ENCODE results near the gene CLCN5.

CLCN5 gene

DNA sequence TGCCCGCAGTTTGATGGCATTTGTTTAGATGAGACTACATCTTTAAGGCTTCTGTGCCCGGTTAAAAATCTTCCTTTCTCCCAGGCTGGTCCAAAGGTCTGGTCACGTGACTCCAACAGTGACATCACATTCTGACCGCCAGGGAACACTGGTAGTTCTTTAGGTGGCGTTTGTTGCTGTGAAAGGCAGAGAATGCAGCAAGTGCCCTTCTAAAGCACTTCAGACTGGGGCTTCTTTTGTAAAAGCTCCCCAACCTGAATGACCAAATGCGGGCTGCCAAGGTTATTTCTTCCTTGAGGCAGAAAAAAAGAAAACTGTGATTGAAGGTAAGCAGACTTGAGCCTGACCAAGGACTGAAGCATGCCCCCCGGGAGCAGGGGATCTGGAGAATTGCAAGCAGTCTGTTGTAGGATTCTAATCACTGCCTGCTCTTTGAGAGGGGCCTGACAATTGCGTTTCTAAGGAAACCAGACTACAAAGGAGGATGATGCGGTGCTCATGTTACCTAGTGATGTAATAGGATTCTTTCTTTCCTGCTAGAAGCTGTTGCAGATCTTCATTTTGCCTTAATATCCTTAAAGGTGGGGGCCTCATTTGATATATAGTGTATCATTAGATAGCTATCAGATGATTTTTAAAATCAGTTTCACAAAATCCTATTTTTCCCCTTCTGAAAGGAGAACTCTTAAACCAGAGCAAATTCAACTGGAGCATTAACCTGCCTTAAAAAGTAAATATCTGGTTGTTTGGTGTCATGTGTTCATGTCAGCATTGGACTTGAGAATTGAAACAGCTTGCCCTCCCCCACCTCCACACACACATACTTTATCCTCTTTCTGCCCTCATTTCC, 145.3 kb downstream of the CLCN5 start:
- WGBS (ENCODE audit: extremely low coverage, insufficient coverage, low lambda C conversion rate): no CpG with 5 or more reads among the region's 9 CpGs
- no peak overlapping the region for H3K4me3 ChIP-seq (ENCODE audit: low read length)
- H2BK5ac ChIP-seq (ENCODE audit: low read length): no peak overlapping the region
- no peaks in the 10 kb centered on the region for H3K27me3 ChIP-seq (ENCODE audit: insufficient read depth, low read length, poor library complexity)
- no peak overlapping the region for H3K56ac ChIP-seq (ENCODE audit: low read length)
- no peak overlapping the region for H2AK5ac ChIP-seq (ENCODE audit: low read length)
- peak; percentile 94 for DNase-seq
- no peak overlapping the region for H3K18ac ChIP-seq (ENCODE audit: low read length)
- no peak overlapping the region for H4K8ac ChIP-seq (ENCODE audit: low read depth, low read length)
- H2BK15ac ChIP-seq (replicated peaks; ENCODE audit: low read depth): no peak overlapping the region
- no peak overlapping the region for H3K9ac ChIP-seq (ENCODE audit: low read length)
- H3K79me1 ChIP-seq (ENCODE audit: low read length): no peaks in the 10 kb centered on the region
- H3K23ac ChIP-seq (ENCODE audit: low read length): no peak overlapping the region
- no peak overlapping the region for H3K4me2 ChIP-seq (ENCODE audit: low read length)
- H3K36me3 ChIP-seq (ENCODE audit: control insufficient read depth, insufficient read depth, low read length): no peaks in the 10 kb centered on the region
- H3K4me1 ChIP-seq (ENCODE audit: control insufficient read depth, low read depth, low read length): no peaks in the 10 kb centered on the region
- H3K79me2 ChIP-seq (ENCODE audit: control insufficient read depth, insufficient read depth, low read length): no peaks in the 10 kb centered on the region
- no peak overlapping the region for H3K4ac ChIP-seq (ENCODE audit: low read depth, low read length)
- H4K5ac ChIP-seq (ENCODE audit: low read length): no peak overlapping the region
- peak overlapping the region; percentile 62 for H3K27ac ChIP-seq (ENCODE audit: low read depth, low read length)
- no peak overlapping the region for H2BK120ac ChIP-seq (ENCODE audit: low read depth, low read length)

DNA sequence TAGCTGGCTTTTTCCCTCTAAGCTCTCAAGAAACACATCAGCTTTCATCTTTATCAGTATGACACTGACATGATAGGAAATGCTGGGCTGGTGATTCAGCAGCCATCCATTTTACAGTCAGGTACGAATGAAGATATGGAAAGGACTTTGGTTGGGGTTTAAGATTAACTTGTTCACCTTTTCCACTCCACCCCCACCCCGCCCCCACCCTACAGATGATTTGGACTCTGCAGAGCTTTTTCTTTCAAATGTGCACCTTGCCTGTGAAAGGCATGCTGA, 145.8 kb downstream of the CLCN5 start:
- no peaks in the 10 kb centered on the region for H3K4me1 ChIP-seq (ENCODE audit: control insufficient read depth, low read depth, low read length)
- H3K4ac ChIP-seq (ENCODE audit: low read depth, low read length): no peak overlapping the region
- no peak overlapping the region for H3K4me2 ChIP-seq (ENCODE audit: low read length)
- H2BK120ac ChIP-seq (ENCODE audit: low read depth, low read length): no peak overlapping the region
- H2BK15ac ChIP-seq (replicated peaks; ENCODE audit: low read depth): no peak overlapping the region
- H3K4me3 ChIP-seq (ENCODE audit: low read length): no peak overlapping the region
- H3K56ac ChIP-seq (ENCODE audit: low read length): no peak overlapping the region
- H3K18ac ChIP-seq (ENCODE audit: low read length): no peak overlapping the region
- H3K36me3 ChIP-seq (ENCODE audit: control insufficient read depth, insufficient read depth, low read length): no peaks in the 10 kb centered on the region
- H3K79me2 ChIP-seq (ENCODE audit: control insufficient read depth, insufficient read depth, low read length): no peaks in the 10 kb centered on the region
- no peak overlapping the region for H3K27ac ChIP-seq (ENCODE audit: low read depth, low read length)
- no peak overlapping the region for H3K9ac ChIP-seq (ENCODE audit: low read length)
- H2AK5ac ChIP-seq (ENCODE audit: low read length): no peak overlapping the region
- WGBS (ENCODE audit: extremely low coverage, insufficient coverage, low lambda C conversion rate): no CpG with 5 or more reads among the region's 2 CpGs
- no peak for DNase-seq
- no peak overlapping the region for H4K5ac ChIP-seq (ENCODE audit: low read length)
- H3K23ac ChIP-seq (ENCODE audit: low read length): no peak overlapping the region
- no peaks in the 10 kb centered on the region for H3K79me1 ChIP-seq (ENCODE audit: low read length)
- no peak overlapping the region for H2BK5ac ChIP-seq (ENCODE audit: low read length)
- no peak overlapping the region for H4K8ac ChIP-seq (ENCODE audit: low read depth, low read length)
- H3K27me3 ChIP-seq (ENCODE audit: insufficient read depth, low read length, poor library complexity): no peaks in the 10 kb centered on the region

- H2BK120ac ChIP-seq (ENCODE audit: low read depth, low read length): no peak overlapping the region
- H3K36me3 ChIP-seq (ENCODE audit: control insufficient read depth, insufficient read depth, low read length): no peaks in the 10 kb centered on the region
- no peaks in the 10 kb centered on the region for H3K79me2 ChIP-seq (ENCODE audit: control insufficient read depth, insufficient read depth, low read length)
- no peak overlapping the region for H3K4me2 ChIP-seq (ENCODE audit: low read length)
- no peaks in the 10 kb centered on the region for H3K4me1 ChIP-seq (ENCODE audit: control insufficient read depth, low read depth, low read length)
- no peak overlapping the region for H2AK5ac ChIP-seq (ENCODE audit: low read length)
- no peak overlapping the region for H4K8ac ChIP-seq (ENCODE audit: low read depth, low read length)
- H3K4me3 ChIP-seq (ENCODE audit: low read length): no peak overlapping the region
- no peak overlapping the region for H2BK15ac ChIP-seq (replicated peaks; ENCODE audit: low read depth)
- no CpG with 5 or more reads among the region's 2 CpGs for WGBS (ENCODE audit: extremely low coverage, insufficient coverage, low lambda C conversion rate)
- H3K9ac ChIP-seq (ENCODE audit: low read length): no peak overlapping the region
- H2BK5ac ChIP-seq (ENCODE audit: low read length): no peak overlapping the region
- no peak overlapping the region for H3K18ac ChIP-seq (ENCODE audit: low read length)
- no peaks in the 10 kb centered on the region for H3K79me1 ChIP-seq (ENCODE audit: low read length)
- no peak overlapping the region for H3K23ac ChIP-seq (ENCODE audit: low read length)
- H3K4ac ChIP-seq (ENCODE audit: low read depth, low read length): no peak overlapping the region
- DNase-seq: no peak
- H3K27ac ChIP-seq (ENCODE audit: low read depth, low read length): no peak overlapping the region
- H3K56ac ChIP-seq (ENCODE audit: low read length): no peak overlapping the region
- H4K5ac ChIP-seq (ENCODE audit: low read length): no peak overlapping the region
- no peaks in the 10 kb centered on the region for H3K27me3 ChIP-seq (ENCODE audit: insufficient read depth, low read length, poor library complexity)
These were observed 146.5 kb downstream of the CLCN5 start for GRCh38 chrX:50068893-50069292.

- Histone ChIP-seq H3K4me2 (ENCODE audit: low read length) (no peak overlapping the region), H2AK5ac (ENCODE audit: low read length) (no peak overlapping the region), H3K27ac (ENCODE audit: low read depth, low read length) (no peak overlapping the region), H3K27me3 (ENCODE audit: insufficient read depth, low read length, poor library complexity) (no peaks in the 10 kb centered on the region), H3K4me1 (ENCODE audit: control insufficient read depth, low read depth, low read length) (no peaks in the 10 kb centered on the region), H3K18ac (ENCODE audit: low read length) (no peak overlapping the region), H4K5ac (ENCODE audit: low read length) (no peak overlapping the region), H3K23ac (ENCODE audit: low read length) (no peak overlapping the region), H3K56ac (ENCODE audit: low read length) (no peak overlapping the region), H2BK15ac (replicated peaks; ENCODE audit: low read depth) (no peak overlapping the region), H3K4me3 (ENCODE audit: low read length) (no peak overlapping the region), H2BK120ac (ENCODE audit: low read depth, low read length) (no peak overlapping the region), H3K36me3 (ENCODE audit: control insufficient read depth, insufficient read depth, low read length) (no peaks in the 10 kb centered on the region), H4K8ac (ENCODE audit: low read depth, low read length) (no peak overlapping the region), H3K79me1 (ENCODE audit: low read length) (no peaks in the 10 kb centered on the region), H3K4ac (ENCODE audit: low read depth, low read length) (no peak overlapping the region), H2BK5ac (ENCODE audit: low read length) (no peak overlapping the region), H3K9ac (ENCODE audit: low read length) (no peak overlapping the region), H3K79me2 (ENCODE audit: control insufficient read depth, insufficient read depth, low read length) (no peaks in the 10 kb centered on the region)
- no CpG with 5 or more reads among the region's 1 CpG for WGBS (ENCODE audit: extremely low coverage, insufficient coverage, low lambda C conversion rate)
- no peak for DNase-seq
These were observed 149.1 kb downstream of the CLCN5 start for GRCh38 chrX:50071494-50071893.

- Histone ChIP-seq H3K56ac (ENCODE audit: low read length) (no peak overlapping the region), H2BK5ac (ENCODE audit: low read length) (no peak overlapping the region), H3K79me2 (ENCODE audit: control insufficient read depth, insufficient read depth, low read length) (no peaks in the 10 kb centered on the region), H3K4me2 (ENCODE audit: low read length) (no peak overlapping the region), H3K36me3 (ENCODE audit: control insufficient read depth, insufficient read depth, low read length) (no peaks in the 10 kb centered on the region), H3K23ac (ENCODE audit: low read length) (no peak overlapping the region), H3K9ac (ENCODE audit: low read length) (no peak overlapping the region), H3K27me3 (ENCODE audit: insufficient read depth, low read length, poor library complexity) (no peaks in the 10 kb centered on the region), H2BK120ac (ENCODE audit: low read depth, low read length) (no peak overlapping the region), H3K18ac (ENCODE audit: low read length) (no peak overlapping the region), H4K8ac (ENCODE audit: low read depth, low read length) (no peak overlapping the region), H4K5ac (ENCODE audit: low read length) (no peak overlapping the region), H3K4me1 (ENCODE audit: control insufficient read depth, low read depth, low read length) (no peaks in the 10 kb centered on the region), H3K4me3 (ENCODE audit: low read length) (no peak overlapping the region), H2BK15ac (replicated peaks; ENCODE audit: low read depth) (no peak overlapping the region), H2AK5ac (ENCODE audit: low read length) (no peak overlapping the region), H3K4ac (ENCODE audit: low read depth, low read length) (no peak overlapping the region), H3K27ac (ENCODE audit: low read depth, low read length) (no peak overlapping the region), H3K79me1 (ENCODE audit: low read length) (no peaks in the 10 kb centered on the region)
- no CpG with 5 or more reads among the region's 1 CpG for WGBS (ENCODE audit: extremely low coverage, insufficient coverage, low lambda C conversion rate)
- DNase-seq: no peak
These were observed 149.7 kb downstream of the CLCN5 start for GRCh38 chrX:50072110-50072509.

GRCh38 chrX:50073601-50074000, 151.2 kb downstream of the CLCN5 start:
- no peak overlapping the region for H3K4me3 ChIP-seq (ENCODE audit: low read length)
- H3K23ac ChIP-seq (ENCODE audit: low read length): no peak overlapping the region
- H3K18ac ChIP-seq (ENCODE audit: low read length): no peak overlapping the region
- no peaks in the 10 kb centered on the region for H3K4me1 ChIP-seq (ENCODE audit: control insufficient read depth, low read depth, low read length)
- no peak overlapping the region for H2BK15ac ChIP-seq (replicated peaks; ENCODE audit: low read depth)
- no peak overlapping the region for H2BK120ac ChIP-seq (ENCODE audit: low read depth, low read length)
- H4K5ac ChIP-seq (ENCODE audit: low read length): no peak overlapping the region
- H3K36me3 ChIP-seq (ENCODE audit: control insufficient read depth, insufficient read depth, low read length): no peaks in the 10 kb centered on the region
- no peak overlapping the region for H3K56ac ChIP-seq (ENCODE audit: low read length)
- H2BK5ac ChIP-seq (ENCODE audit: low read length): no peak overlapping the region
- H4K8ac ChIP-seq (ENCODE audit: low read depth, low read length): no peak overlapping the region
- DNase-seq: no peak
- no peaks in the 10 kb centered on the region for H3K79me1 ChIP-seq (ENCODE audit: low read length)
- H2AK5ac ChIP-seq (ENCODE audit: low read length): no peak overlapping the region
- H3K4ac ChIP-seq (ENCODE audit: low read depth, low read length): no peak overlapping the region
- no peak overlapping the region for H3K9ac ChIP-seq (ENCODE audit: low read length)
- no peak overlapping the region for H3K27ac ChIP-seq (ENCODE audit: low read depth, low read length)
- WGBS (ENCODE audit: extremely low coverage, insufficient coverage, low lambda C conversion rate): no CpG with 5 or more reads among the region's 2 CpGs
- H3K4me2 ChIP-seq (ENCODE audit: low read length): no peak overlapping the region
- H3K27me3 ChIP-seq (ENCODE audit: insufficient read depth, low read length, poor library complexity): no peaks in the 10 kb centered on the region
- no peaks in the 10 kb centered on the region for H3K79me2 ChIP-seq (ENCODE audit: control insufficient read depth, insufficient read depth, low read length)

All from mesendoderm (in vitro differentiated cells).